Measurements from ENCODE around the gene SSTR1.

- TF ChIP-seq POLR2AphosphoS5 (IDR thresholded peaks at IDR 0.05) (no peak), POLR2A (IDR thresholded peaks at IDR 0.05; ENCODE audit: low read depth) (no peak), EP300 (IDR thresholded peaks at IDR 0.05) (no peak)
- TF ChIP-seq, protein P1, sequence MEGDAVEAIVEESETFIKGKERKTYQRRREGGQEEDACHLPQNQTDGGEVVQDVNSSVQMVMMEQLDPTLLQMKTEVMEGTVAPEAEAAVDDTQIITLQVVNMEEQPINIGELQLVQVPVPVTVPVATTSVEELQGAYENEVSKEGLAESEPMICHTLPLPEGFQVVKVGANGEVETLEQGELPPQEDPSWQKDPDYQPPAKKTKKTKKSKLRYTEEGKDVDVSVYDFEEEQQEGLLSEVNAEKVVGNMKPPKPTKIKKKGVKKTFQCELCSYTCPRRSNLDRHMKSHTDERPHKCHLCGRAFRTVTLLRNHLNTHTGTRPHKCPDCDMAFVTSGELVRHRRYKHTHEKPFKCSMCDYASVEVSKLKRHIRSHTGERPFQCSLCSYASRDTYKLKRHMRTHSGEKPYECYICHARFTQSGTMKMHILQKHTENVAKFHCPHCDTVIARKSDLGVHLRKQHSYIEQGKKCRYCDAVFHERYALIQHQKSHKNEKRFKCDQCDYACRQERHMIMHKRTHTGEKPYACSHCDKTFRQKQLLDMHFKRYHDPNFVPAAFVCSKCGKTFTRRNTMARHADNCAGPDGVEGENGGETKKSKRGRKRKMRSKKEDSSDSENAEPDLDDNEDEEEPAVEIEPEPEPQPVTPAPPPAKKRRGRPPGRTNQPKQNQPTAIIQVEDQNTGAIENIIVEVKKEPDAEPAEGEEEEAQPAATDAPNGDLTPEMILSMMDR (IDR thresholded peaks at IDR 0.05), result no peak
Observed at GRCh38 chr14:38176379-38176778, 31.3 kb upstream of the SSTR1 start.

Data from esophagus muscularis mucosa (tissue), 4 donors.